Neuronal stem cell (in vitro differentiated cells): ENCODE data around the gene LLGL2.

Experiments
- DNase-seq: peaks from one replicate; pipeline ENCODE4 v3.0.0-alpha.2; 2013; ENCODE audit warnings: low spot score
- H2AFZ ChIP-seq: one replicate; pipeline ENCODE4 v1.6.1; 2013; ENCODE audit warnings: mild to moderate bottlenecking, low read length, inconsistent platforms
- H2AK5ac ChIP-seq: 2 replicates; pipeline ENCODE4 v1.6.1; 2013; ENCODE audit warnings: low read depth, mild to moderate bottlenecking, inconsistent platforms, low read length, moderate library complexity, mixed read lengths
- H2BK120ac ChIP-seq: 2 replicates; pipeline ENCODE4 v1.6.1; 2013; ENCODE audit warnings: low read depth, mild to moderate bottlenecking, inconsistent platforms, low read length, moderate library complexity, mixed read lengths
- H2BK12ac ChIP-seq: one replicate; pipeline ENCODE4 v1.6.1; 2013; ENCODE audit warnings: low read length, inconsistent platforms
- H2BK15ac ChIP-seq: 2 replicates; pipeline ENCODE4 v1.6.1; 2013; ENCODE audit warnings: mild to moderate bottlenecking, low read length, inconsistent platforms, mixed read lengths
- H2BK5ac ChIP-seq: one replicate; pipeline ENCODE4 v1.6.1; 2013; ENCODE audit warnings: inconsistent platforms, mild to moderate bottlenecking, low read length, moderate library complexity
- H3K14ac ChIP-seq: one replicate; pipeline ENCODE4 v1.6.1; 2013; ENCODE audit warnings: low read length, inconsistent platforms
- H3K18ac ChIP-seq: 2 replicates; pipeline ENCODE4 v1.6.1; 2013; ENCODE audit warnings: low read length, inconsistent platforms
- H3K23ac ChIP-seq: 2 replicates; pipeline ENCODE4 v1.6.1; 2013; ENCODE audit warnings: low read depth, mild to moderate bottlenecking, mixed read lengths, low read length, inconsistent platforms; ENCODE audit not compliant: poor library complexity
- H3K27ac ChIP-seq: replicated peaks from 3 replicates; pipeline ENCODE4 v1.5.1; 2013; ENCODE audit warnings: low read length, inconsistent platforms
- H3K27me3 ChIP-seq, 3 experiments: 2 replicates each; pipeline ENCODE4 v1.6.1; 2013; ENCODE audit warnings: low read length in 3 of 3, mild to moderate bottlenecking in 2 of 3, inconsistent platforms in 1 of 3, low read depth in 1 of 3, mixed read lengths in 1 of 3, moderate library complexity in 1 of 3; ENCODE audit not compliant: control insufficient read depth in 3 of 3, insufficient read depth in 3 of 3
- H3K36me3 ChIP-seq, 2 donors: replicated peaks in 1 of 2; 2 replicates each; pipeline ENCODE4 v1.6.1; 2013; ENCODE audit warnings: low read length in 2 of 2; ENCODE audit not compliant: control insufficient read depth in 2 of 2, insufficient read depth in 2 of 2
- H3K4ac ChIP-seq: 2 replicates; pipeline ENCODE4 v1.6.1; 2013; ENCODE audit warnings: inconsistent platforms, mild to moderate bottlenecking, low read length, moderate library complexity
- H3K4me1 ChIP-seq, 2 donors: 1 replicate in 1 of 2; 2 replicates in 1 of 2; pipeline ENCODE4 v1.6.1; 2013; ENCODE audit warnings: low read length in 2 of 2, low read depth in 1 of 2; ENCODE audit not compliant: control insufficient read depth in 2 of 2, insufficient read depth in 1 of 2
- H3K4me2 ChIP-seq: one replicate; pipeline ENCODE4 v1.6.1; 2013; ENCODE audit warnings: mild to moderate bottlenecking, low read length, inconsistent platforms; ENCODE audit not compliant: insufficient read depth, poor library complexity, severe bottlenecking
- H3K4me3 ChIP-seq, 2 donors: 2 replicates each; pipeline ENCODE4 v1.5.1; 2013; ENCODE audit warnings: low read length in 2 of 2, mild to moderate bottlenecking in 2 of 2, inconsistent platforms in 1 of 2, moderate library complexity in 1 of 2
- H3K79me1 ChIP-seq: one replicate; pipeline ENCODE4 v1.6.1; 2013; ENCODE audit warnings: low read depth, mild to moderate bottlenecking, inconsistent platforms, low read length, moderate library complexity
- H3K9ac ChIP-seq: one replicate; pipeline ENCODE4 v1.6.1; 2013; ENCODE audit warnings: mild to moderate bottlenecking, low read depth, low read length, inconsistent platforms; ENCODE audit not compliant: poor library complexity
- H3K9me3 ChIP-seq, 2 donors: replicated peaks in 1 of 2; 2 replicates each; pipeline versions ENCODE3 to v1.6.1; 2013; ENCODE audit warnings: low read length in 2 of 2, mild to moderate bottlenecking in 2 of 2, inconsistent platforms in 1 of 2, low read depth in 1 of 2, mixed read lengths in 1 of 2, moderate library complexity in 1 of 2; ENCODE audit not compliant: control insufficient read depth in 2 of 2, insufficient read depth in 1 of 2
- H4K8ac ChIP-seq: one replicate; pipeline ENCODE4 v1.6.1; 2013; ENCODE audit warnings: low read depth, mild to moderate bottlenecking, inconsistent platforms, low read length, moderate library complexity
- H4K91ac ChIP-seq: one replicate; pipeline ENCODE4 v1.6.1; 2013; ENCODE audit warnings: low read length, low read depth, mild to moderate bottlenecking, inconsistent platforms; ENCODE audit not compliant: poor library complexity
- WGBS, 2 donors: extraction: QIAGEN DNeasy Blood & Tissue Kit; methylation state at CpG; one replicate each; pipeline ENCODE4 v1.1.7; 2013; ENCODE audit warnings: missing lambda C conversion rate in 2 of 2, mixed read lengths in 1 of 2; ENCODE audit not compliant: insufficient read length in 2 of 2, insufficient replicate concordance in 1 of 2; ENCODE audit errors: extremely low coverage in 2 of 2; 5-methylcytosine and 5-hydroxymethylcytosine counted together

Gene LLGL2

GRCh38 chr17:75589012-75589918, 63.8 kb downstream of the LLGL2 start:
- H3K4me3 ChIP-seq = peak overlapping the region; percentile 26 to 80
- peak overlapping the region; percentile 89 for H3K23ac ChIP-seq
- peak overlapping the region; percentile 66 for H2BK5ac ChIP-seq
- peak overlapping the region; percentile 76 for H2BK12ac ChIP-seq
- H3K14ac ChIP-seq = peak overlapping the region; percentile 40
- WGBS, 2 donors = no CpG with 5 or more reads among the region's 100 CpGs
- peak overlapping the region; percentile 66 for H3K27ac ChIP-seq
- peaks cover 5% of the 10 kb centered on the region for H3K79me1 ChIP-seq
- DNase-seq = peak; percentile 94
- peaks cover 0 to 8% of the 10 kb centered on the region in 2 donors for H3K4me1 ChIP-seq
- peak overlapping the region; percentile 65 for H4K8ac ChIP-seq
- no peaks in the 10 kb centered on the region for H3K36me3 ChIP-seq
- H3K27me3 ChIP-seq = peaks cover 0 to 46% (median 21%) of the 10 kb centered on the region in 3 experiments
- peak overlapping the region; percentile 95 for H3K9ac ChIP-seq
- H2BK15ac ChIP-seq = peak overlapping the region; percentile 69
- H2AK5ac ChIP-seq = peak overlapping the region; percentile 98
- H3K9me3 ChIP-seq = peaks cover 0 to 11% of the 10 kb centered on the region in 2 donors
- no peak overlapping the region for H4K91ac ChIP-seq
- peak overlapping the region; percentile 40 for H3K4ac ChIP-seq
- H3K4me2 ChIP-seq = peak overlapping the region; percentile 80
- peak overlapping the region; percentile 90 for H2AFZ ChIP-seq
- peak overlapping the region; percentile 91 for H2BK120ac ChIP-seq
- peak overlapping the region; percentile 98 for H3K18ac ChIP-seq

DNA sequence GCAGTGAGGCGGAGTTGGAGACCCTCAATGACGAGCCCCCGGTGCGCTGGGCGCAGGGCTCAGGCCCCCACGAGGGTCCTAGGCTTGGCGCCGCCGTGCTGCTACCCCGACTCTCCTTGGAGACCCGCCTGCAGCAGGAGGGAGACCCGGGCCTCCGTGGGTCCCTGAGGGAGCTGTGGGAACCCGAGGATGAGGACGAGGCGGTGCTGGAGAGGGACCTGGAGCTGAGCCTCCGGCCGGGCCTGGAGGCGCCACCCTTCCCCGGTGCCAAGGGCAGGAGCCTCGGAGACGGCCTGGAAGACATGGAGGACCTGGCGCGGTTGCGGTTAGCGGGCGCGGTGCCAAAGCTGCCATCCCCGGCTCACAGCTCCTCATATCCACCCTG, 64.4 kb downstream of the LLGL2 start:
- H2BK120ac ChIP-seq = no peak overlapping the region
- peaks cover 0 to 11% of the 10 kb centered on the region in 2 donors for H3K9me3 ChIP-seq
- peaks cover 0 to 48% (median 21%) of the 10 kb centered on the region in 3 experiments for H3K27me3 ChIP-seq
- H4K91ac ChIP-seq = no peak overlapping the region
- H2BK12ac ChIP-seq = peak overlapping the region; percentile 76
- H3K14ac ChIP-seq = peak overlapping the region; percentile 40
- H3K4me1 ChIP-seq = peaks cover 0 to 6% of the 10 kb centered on the region in 2 donors
- H3K36me3 ChIP-seq = no peaks in the 10 kb centered on the region
- peak overlapping the region in 1 of 2 donors; percentile 76 for H3K4me3 ChIP-seq
- peak overlapping the region; percentile 40 for H3K4ac ChIP-seq
- peak overlapping the region; percentile 65 for H4K8ac ChIP-seq
- no peak overlapping the region for H3K9ac ChIP-seq
- H2BK5ac ChIP-seq = peak overlapping the region; percentile 53
- peak overlapping the region; percentile 69 for H2BK15ac ChIP-seq
- no CpG with 5 or more reads among the region's 29 CpGs for WGBS, 2 donors
- H3K27ac ChIP-seq = no peak overlapping the region
- peak overlapping the region; percentile 89 for H3K23ac ChIP-seq
- H2AK5ac ChIP-seq = peak overlapping the region; percentile 94
- H3K79me1 ChIP-seq = peaks cover 5% of the 10 kb centered on the region
- peak overlapping the region; percentile 60 for H3K4me2 ChIP-seq
- peak overlapping the region; percentile 91 for H3K18ac ChIP-seq
- H2AFZ ChIP-seq = peak overlapping the region; percentile 90
- DNase-seq = no peak

GRCh38 chr17:75590314-75590761, 64.8 kb downstream of the LLGL2 start:
- Histone ChIP-seq H3K4me3 (no peak overlapping the region), H3K4me1 (peaks cover 0 to 6% of the 10 kb centered on the region in 2 donors), H2AFZ (no peak overlapping the region), H3K4ac (no peak overlapping the region), H4K91ac (no peak overlapping the region), H3K9ac (no peak overlapping the region), H3K4me2 (no peak overlapping the region), H2BK15ac (peak overlapping the region; percentile 83), H3K27me3 (peaks cover 0 to 52% (median 21%) of the 10 kb centered on the region in 3 experiments), H2BK5ac (no peak overlapping the region), H2BK120ac (no peak overlapping the region), H3K18ac (no peak overlapping the region), H3K27ac (no peak overlapping the region), H2BK12ac (no peak overlapping the region), H2AK5ac (peak overlapping the region; percentile 84), H3K23ac (no peak overlapping the region), H3K9me3 (peaks cover 0 to 11% of the 10 kb centered on the region in 2 donors), H3K79me1 (peaks cover 5% of the 10 kb centered on the region), H4K8ac (no peak overlapping the region), H3K36me3 (no peaks in the 10 kb centered on the region), H3K14ac (no peak overlapping the region)
- no peak for DNase-seq
- WGBS, 2 donors = no CpG with 5 or more reads among the region's 8 CpGs
